Esophagus muscularis mucosa (tissue), 4 donors: Measurements from ENCODE around the gene EPSTI1.

ENCODE experiments used
- EP300 ChIP-seq: sonication (generic); formaldehyde crosslinking; IDR thresholded peaks from one replicate; pipeline ENCODE4 v1.6.1; 2017; ENCODE audit warnings: antibody characterized with exemption
- POLR2A ChIP-seq: fragments of 450-650 bp; IDR thresholded peaks from one replicate; pipeline ENCODE4 v1.6.1; 2017; ENCODE audit warnings: antibody characterized with exemption, moderate library complexity, mild to moderate bottlenecking, low read depth
- POLR2AphosphoS5 ChIP-seq, 2 donors: sonication (generic); formaldehyde crosslinking; IDR thresholded peaks; one replicate each; pipeline ENCODE4 v1.6.1; 2017; ENCODE audit warnings: antibody characterized with exemption in 2 of 2
- TF ChIP-seq, protein P1 (sequence below), 3 experiments: fragments of 200-600 bp in 2 of 3; fragments of 450-650 bp in 1 of 3; sonication (generic) in 2 of 3; IDR thresholded peaks; one replicate each; pipeline ENCODE4 v1.5.1; 2017 to 2019; ENCODE audit warnings: antibody characterized with exemption in 3 of 3, mild to moderate bottlenecking in 2 of 3, moderate library complexity in 1 of 3

DNA sequence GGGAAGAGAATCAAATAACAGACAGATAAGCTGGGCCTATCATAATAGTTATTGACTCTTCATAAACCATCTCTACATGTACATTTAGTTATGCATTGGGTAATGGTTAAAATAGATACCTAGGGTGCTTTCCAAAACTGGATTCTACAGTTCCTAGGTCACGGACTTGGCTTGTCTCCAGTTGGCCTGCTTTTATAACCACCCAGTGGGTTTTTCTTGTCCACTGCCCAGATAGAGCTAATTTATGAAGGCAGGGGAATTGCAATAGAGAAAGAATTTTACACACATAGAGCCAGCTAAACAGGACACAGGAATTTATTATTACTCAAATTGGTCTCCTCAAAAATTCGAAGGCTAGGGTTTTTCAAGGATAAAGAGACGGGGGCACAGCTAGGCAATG, 113.3 kb downstream of the EPSTI1 start:
- TF ChIP-seq, protein P1, sequence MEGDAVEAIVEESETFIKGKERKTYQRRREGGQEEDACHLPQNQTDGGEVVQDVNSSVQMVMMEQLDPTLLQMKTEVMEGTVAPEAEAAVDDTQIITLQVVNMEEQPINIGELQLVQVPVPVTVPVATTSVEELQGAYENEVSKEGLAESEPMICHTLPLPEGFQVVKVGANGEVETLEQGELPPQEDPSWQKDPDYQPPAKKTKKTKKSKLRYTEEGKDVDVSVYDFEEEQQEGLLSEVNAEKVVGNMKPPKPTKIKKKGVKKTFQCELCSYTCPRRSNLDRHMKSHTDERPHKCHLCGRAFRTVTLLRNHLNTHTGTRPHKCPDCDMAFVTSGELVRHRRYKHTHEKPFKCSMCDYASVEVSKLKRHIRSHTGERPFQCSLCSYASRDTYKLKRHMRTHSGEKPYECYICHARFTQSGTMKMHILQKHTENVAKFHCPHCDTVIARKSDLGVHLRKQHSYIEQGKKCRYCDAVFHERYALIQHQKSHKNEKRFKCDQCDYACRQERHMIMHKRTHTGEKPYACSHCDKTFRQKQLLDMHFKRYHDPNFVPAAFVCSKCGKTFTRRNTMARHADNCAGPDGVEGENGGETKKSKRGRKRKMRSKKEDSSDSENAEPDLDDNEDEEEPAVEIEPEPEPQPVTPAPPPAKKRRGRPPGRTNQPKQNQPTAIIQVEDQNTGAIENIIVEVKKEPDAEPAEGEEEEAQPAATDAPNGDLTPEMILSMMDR (IDR thresholded peaks at IDR 0.05): no peak
- TF ChIP-seq POLR2AphosphoS5 (IDR thresholded peaks at IDR 0.05): no peak
- TF ChIP-seq POLR2A: no peak
- TF ChIP-seq EP300: no peak
